Activated CD4-positive, CD25-positive, alpha-beta regulatory T cell (primary cell): Measurements from ENCODE around the gene ROS1.

ENCODE experiments used
- DNase-seq, 4 experiments: peaks; one replicate each; lab custom pipeline; 2025; lab: John Stamatoyannopoulos, UW

The ROS1 gene

DNA sequence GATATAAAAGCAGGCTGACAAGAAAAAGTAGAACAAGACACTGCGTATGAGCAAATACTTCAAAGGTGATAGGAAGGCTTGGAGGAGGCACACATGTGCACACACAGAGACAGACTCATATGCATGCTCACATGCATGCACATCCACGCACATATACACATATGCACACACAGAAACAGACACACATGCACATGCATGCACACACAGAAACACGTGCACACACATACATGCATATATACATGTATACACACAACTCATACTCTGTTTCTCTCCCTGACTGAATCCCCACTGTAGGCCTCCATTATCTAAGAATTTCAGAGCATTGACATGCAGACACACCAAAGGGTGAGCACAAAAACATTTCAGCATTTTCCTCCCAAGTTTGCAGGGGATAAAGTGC lies 116.7 kb downstream of the ROS1 start:
- no peak for DNase-seq

- no peak for DNase-seq
These were observed 118.1 kb downstream of the ROS1 start for GRCh38 chr6:117307655-117308054.

DNA sequence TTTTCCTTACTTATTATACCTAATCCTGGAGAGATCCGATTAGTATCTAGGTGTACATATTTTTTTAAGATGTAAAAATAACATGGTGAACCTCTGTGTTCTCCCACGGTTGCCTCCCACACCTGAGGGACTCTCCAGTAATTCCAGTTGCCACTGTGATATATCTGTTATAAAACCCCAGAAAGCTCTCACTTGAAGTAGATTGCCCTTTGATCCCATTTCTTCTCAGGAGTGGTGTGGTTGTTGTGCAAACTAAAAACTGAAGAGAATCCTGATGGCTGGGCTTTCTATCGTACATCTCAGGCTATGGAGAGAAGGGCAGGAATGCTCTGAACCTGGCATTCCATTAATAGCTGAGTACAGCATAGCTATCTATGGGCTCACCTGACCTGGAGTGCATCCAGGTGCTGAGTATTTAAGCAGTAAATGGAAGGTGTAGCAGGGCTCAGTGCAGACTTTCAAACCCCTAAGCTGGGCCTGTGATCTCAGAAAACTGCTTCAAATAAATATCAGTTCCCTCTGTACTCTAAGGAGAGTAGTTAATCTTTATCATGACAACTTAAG lies 119.4 kb downstream of the ROS1 start:
- DNase-seq: no peak

GRCh38 chr6:117304446-117304845 lies 121.3 kb downstream of the ROS1 start:
- DNase-seq: no peak

DNA sequence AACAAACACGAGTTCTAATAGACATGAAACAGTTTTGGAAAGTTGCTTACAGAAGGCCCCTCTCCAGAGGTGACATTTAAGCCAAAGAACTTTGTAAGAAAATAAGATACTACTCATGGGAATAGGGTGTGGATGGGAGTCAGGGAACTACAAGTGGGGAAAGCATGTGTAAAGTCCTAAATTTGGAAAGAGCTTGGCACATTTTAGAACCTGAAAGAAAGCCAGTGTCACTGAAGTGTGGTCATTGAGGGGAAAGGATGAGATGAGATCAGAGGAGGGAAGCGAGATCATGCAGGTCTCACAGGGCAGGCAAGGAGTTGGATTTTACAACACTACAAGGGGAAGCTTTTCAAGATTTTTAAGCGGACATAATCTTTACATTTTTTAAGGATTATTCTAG lies 122.4 kb downstream of the ROS1 start:
- no peak for DNase-seq

- no peak for DNase-seq
These were observed 126.8 kb downstream of the ROS1 start for GRCh38 chr6:117298941-117299340.

- no peak for DNase-seq
These were observed 135.4 kb downstream of the ROS1 start for GRCh38 chr6:117290173-117290846.

DNA sequence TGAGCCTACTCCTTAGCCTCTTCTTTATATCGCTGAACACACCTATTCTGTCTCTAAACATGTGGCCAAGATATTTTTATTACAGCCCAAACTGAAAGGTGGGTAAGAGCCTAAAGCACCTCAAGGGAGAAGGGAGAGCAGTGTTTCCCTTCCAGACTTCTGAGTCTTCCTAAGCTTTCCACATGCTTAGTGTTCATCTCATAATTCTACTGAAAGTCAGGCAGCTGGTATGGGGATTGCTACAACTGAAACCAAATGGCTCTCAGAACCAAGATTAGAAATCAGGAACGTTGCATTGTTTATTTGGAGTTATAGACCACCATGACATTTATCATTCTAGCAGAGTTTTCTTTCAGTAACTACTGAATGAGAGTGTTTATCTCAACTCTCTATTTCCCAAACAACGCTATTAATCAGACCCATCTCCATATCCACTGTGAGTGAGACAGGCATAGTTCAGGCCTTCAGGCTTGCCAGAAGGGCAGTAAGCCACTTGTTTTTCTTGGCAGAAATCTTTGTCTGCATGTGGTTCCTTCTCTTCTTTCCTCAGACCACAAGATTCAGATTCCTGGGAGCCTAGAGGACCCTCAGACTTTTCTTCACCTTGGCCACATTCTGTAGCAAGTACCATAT lies 137.5 kb downstream of the ROS1 start:
- no peak for DNase-seq

DNA sequence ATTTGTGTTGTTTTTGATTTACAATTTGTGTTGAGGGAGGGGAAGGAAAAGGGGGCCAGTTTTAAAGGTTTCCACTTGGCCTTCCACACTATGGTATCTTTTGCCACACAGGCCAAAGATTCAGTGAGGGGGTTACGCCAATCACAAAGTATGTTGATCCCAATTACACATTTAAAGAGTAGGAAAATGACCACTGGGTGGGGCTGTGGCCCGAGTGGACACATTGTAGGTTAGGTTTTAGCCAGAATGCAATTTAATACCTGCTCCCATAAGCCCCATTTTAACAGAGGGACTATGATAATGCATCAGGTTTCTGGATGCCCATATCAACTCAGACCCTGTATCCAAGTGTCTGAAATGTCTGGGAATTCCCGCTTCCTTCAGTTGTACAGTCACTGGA lies 144.8 kb downstream of the ROS1 start:
- no peak for DNase-seq

GRCh38 chr6:117276778-117277316 lies 148.9 kb downstream of the ROS1 start:
- no peak for DNase-seq

- DNase-seq: no peak
These were observed 150.0 kb downstream of the ROS1 start for GRCh38 chr6:117275711-117276110.

GRCh38 chr6:117275205-117275604 lies 150.5 kb downstream of the ROS1 start:
- no peak for DNase-seq

- DNase-seq: no peak
These were observed 152.9 kb downstream of the ROS1 start for GRCh38 chr6:117272891-117273290.

DNA sequence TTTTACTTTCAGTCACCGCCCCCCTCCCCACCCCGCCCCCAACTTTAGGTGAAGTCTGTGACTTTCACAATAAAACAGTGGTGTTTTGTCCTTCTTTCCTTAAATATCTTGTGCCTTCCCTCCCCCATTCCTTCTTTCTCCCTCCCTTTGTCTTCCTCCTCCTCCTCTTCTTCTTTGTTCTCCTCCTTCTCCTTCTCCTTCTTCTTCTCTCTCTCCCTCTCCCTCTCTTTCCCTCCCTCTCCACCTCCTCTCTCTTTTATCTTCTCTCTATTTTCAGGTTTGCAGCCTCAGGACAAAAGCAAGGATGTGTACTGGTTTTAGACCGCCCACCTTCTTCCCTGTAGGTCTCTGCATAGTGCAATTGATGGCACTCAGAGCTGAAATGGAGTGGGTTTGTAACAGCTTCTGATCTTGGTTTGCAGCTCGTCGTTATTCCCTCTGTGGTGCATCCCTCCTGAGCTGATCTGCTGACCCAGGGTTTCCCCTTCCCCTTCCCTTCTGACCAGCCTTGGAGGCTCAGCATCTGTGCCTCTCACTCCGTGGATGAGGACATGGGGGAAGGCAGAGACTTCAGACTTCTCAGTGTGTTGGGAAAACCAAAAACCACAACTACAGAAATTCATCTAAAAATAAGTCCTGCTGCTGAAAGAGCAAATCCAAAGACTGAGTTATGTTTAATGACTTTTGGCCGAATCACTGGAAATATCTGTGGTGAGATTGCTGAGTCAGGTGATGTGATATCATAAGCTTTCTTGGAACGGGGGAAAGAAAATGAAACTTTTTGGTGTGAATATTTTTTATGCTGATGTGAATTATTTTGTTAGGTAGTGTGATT lies 153.5 kb downstream of the ROS1 start:
- DNase-seq: no peak

- DNase-seq: no peak
These were observed 154.8 kb downstream of the ROS1 start for GRCh38 chr6:117270843-117271507.

DNA sequence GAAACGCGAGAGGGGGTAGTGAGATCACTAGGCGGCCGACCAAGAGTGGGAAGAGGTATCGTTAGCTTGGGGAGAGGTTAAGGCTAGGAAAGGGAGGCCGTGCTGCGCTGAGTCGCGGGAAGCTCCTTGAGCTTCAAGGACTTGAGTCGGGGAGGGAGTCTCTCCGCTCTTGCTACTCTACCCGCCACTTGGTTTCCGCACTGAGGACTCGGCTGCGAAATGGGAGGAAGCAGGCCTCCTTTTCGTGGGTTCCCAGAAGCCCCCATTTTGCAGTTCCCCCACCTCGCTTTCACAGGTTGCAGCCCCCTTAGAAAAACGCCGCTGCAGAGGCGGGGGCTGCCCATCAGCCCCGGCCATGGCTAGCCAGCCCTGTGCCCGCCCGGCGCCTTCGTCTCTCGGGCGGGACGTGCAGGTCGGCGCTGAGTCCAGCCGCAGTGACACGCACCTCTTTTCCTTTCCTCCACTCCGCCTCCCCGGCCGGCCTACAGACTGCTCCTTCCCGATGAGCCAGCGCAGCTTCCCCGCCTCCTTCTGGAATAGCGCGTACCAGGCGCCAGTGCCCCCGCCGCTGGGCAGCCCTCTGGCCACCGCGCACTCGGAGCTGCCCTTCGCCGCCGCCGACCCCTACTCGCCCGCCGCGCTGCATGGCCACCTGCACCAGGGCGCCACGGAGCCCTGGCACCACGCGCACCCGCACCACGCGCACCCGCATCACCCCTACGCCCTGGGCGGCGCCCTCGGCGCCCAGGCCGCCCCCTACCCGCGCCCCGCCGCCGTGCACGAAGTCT lies 155.5 kb downstream of the ROS1 start:
- no peak for DNase-seq

- DNase-seq: no peak
These were observed 156.1 kb downstream of the ROS1 start for GRCh38 chr6:117269638-117270054.

DNA sequence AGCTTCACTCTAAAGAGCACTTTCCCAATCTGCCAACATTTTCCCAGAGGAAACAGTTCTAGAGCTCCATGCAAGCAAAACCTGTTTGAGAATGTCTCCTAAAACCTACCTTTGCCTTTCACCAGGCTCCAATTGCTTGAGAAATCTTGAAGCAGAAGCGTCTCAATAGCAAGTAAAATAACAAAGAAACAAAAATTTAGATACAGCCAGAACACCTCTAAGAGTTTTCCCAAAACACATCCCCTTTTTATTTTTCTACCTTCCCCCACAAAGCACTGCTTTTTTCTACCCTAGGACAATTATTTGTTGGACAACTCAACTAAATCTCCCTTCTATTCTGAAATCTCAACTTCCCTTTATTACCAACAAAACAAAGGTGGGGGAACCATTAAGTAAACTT lies 156.8 kb downstream of the ROS1 start:
- no peak for DNase-seq

GRCh38 chr6:117267766-117268534 lies 157.8 kb downstream of the ROS1 start:
- DNase-seq: no peak

DNA sequence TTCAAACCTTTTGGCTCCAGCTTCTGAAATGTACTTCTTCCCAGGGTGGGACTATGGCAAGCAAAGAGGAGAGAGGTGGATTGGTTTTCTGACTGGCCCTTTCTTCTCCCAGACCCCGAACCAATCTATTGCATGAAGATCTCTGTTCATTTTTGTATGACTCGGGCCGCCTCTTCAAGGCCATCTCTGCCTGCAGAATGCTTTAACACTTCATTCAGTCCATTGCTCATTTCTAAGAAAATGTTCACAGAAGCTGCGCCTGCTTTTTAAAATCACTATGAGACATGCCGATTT lies 158.7 kb downstream of the ROS1 start:
- DNase-seq: no peak
